ENCODE measurements around the gene CLRN1.
A peak's percentile ranks its signal among the peaks of the same experiment; 100 is the strongest.

The CLRN1 gene

GRCh38 chr3:150975086-150975991 is 2.8 kb upstream of the CLRN1 start:
- no peak for DNase-seq

GRCh38 chr3:150970665-150971324 is 1.7 kb downstream of the CLRN1 start:
- no peak for DNase-seq

DNA sequence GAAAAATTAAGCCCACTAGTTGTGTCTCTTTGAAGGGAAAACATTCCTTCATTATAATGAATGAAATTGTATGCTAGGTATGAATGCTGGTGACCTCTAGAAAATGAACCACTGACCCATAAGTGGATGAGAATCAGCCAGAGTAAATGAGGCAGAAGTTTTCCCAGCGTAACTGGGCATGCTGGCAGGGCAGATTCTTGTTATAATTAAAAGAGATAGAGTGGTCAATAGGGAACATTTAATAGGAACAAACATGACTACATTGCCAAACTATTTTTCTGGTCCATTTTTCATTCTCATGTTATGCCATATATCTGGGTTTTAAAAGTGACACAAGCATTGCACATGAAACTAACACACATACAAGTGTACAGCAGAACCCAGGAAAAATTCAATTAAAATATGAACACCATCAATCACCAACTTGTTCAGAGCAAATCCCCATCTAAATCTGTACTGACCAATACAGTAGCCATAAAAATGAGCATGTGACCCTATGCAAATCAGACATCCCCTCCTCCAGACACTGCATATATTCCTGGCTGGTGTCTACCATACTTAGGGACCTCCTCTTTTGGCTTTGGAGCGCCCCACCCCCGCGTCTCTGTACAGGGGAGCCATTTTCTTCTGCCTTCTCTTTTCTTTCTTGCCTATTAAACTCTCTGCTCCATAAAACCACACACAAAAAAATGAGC is 4.0 kb downstream of the CLRN1 start:
- DNase-seq = no peak

GRCh38 chr3:150965436-150965835 is 7.1 kb downstream of the CLRN1 start:
- DNase-seq = no peak

- DNase-seq = no peak
Observed at GRCh38 chr3:150961949-150962348, 10.6 kb downstream of the CLRN1 start.

- no peak for DNase-seq
Observed at GRCh38 chr3:150960708-150961684, 11.5 kb downstream of the CLRN1 start.

DNA sequence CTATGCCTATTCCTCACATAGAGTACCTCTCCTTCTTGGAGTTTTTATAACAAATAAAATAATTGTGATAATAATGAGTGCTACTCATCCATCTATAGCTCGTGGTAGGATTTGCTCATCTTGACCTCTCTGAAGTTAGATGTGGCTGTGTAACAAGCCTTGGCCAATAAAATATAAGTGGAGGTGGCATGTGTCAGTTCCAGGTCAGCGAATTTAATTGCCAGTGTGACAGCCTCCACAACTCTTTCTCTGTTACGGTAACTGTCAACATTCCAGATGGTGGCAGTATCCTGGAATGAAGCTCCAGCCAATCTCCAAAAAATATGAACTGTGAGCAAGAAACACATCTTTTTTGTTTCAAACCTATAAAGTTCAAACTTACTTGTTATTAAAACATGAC is 13.8 kb downstream of the CLRN1 start:
- no peak for DNase-seq

DNA sequence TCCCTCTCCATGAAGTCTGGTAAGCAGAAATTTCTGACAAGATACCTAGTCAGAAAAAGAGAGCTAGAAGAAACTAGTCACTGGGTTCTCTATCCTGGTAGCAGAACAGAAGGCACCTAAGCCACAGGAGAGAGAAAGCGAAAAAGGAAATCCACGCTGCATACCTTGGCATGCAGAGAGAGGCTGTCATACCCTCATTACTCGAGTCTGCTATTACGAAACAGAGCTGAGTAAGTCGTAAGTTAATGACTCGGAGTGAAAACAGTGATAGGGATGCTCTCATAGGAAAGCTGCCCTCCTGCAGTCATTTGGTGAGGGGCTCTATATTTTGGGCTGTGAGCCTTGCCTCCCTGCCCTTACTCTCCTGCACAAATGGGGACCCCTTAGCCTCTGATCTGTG is 16.2 kb downstream of the CLRN1 start:
- DNase-seq = no peak

GRCh38 chr3:150951923-150952322 is 20.6 kb downstream of the CLRN1 start:
- no peak for DNase-seq

- no peak for DNase-seq
Observed at GRCh38 chr3:150945226-150946032, 27.1 kb downstream of the CLRN1 start.

- no peak for DNase-seq
Observed at GRCh38 chr3:150942221-150942620, 30.3 kb downstream of the CLRN1 start.

DNA sequence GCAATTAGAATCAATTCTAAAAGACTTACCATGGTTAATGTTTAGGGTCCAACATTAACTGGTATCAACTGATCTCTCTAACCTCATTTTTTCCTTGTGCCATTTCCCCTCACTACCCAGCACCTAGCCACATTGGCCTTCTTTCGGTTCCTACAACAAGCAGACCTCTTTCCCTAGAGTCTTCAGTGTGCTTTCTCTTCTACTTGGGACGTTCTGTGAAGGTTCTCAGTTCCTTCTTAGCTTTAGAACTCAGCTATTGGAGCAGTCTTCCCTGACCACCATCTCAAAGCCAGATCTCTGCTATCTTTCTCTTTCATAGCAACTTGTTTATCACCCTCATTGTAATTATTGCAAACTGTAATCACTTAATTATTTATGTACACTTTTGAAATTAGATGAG is 35.8 kb downstream of the CLRN1 start:
- DNase-seq = no peak

- no peak for DNase-seq
Observed at GRCh38 chr3:150933473-150933995, 39.0 kb downstream of the CLRN1 start.

DNA sequence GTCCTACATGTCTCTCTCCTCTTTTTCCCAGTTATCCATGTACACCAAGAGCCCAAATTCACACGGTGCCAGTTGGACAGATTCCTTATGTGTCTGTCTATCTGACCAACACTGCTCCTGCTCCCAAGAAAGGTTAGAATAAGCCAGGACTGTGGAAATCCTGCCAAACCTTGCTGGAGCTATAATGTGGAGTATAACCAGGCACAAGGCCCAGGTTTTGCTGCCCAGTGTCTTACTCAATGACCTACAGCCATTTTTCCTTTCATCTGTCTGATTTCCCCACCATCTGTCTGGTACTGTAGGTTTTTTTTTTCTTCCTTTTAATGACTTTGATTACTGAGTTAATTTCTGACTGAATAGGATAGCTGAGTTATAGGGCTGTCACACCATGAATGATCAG is 40.8 kb downstream of the CLRN1 start:
- DNase-seq = no peak

DNA sequence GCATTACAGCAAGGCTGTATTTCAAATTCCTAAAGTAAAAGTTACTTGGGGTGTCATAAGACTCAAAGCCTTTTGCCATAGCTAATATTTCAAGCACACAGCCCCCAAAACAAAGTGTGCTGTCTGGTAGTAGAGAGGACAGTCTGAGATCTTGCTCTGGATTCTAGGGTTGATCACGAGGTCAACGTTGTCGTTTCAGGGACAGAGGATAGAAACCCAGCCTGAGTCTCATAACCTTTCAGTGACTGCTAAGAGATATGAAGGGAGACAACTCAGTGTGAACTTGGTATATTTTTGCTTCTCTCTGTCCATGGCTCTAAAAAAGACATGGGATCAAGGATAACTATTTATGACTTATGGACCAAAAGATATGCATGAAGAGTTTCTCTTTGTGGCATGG is 41.7 kb downstream of the CLRN1 start:
- no peak for DNase-seq

DNA sequence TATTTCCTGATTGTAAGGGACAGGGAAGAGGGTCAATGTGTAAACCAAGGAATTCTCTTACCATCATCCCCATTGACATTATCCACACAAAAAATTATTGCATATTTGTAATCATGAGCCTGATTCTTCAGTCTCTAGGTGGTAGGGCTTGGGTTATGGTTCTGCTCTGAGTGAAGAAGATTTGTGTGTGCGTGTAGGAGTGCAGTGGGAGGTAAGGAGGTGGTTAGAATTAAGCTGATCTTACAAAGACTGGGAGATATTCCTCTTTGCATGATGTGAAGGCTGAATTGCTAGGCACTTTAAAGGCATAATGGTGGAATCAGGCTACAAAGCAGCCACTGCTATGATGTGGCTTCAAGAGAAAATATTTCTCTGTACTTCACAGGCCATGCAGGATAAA is 44.3 kb downstream of the CLRN1 start:
- no peak for DNase-seq

DNA sequence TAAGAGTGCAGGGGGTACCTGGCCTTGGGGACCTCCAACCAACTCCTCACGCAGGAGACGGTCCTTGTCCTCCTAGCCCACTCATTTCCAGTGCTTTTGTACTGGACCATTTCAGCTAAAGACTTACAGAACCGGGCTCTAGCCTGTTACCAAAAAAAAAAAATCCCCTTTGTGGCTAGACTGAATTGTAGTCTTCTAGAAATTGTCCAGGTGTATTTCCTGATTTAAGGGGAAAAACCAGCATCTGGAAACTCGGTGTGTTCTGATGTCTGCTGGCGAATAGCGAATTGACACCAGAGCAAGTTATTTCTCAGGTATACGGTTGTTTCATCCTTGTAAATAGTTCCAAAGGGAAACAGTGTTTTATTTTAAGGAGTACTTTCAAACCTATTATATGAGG is 46.2 kb downstream of the CLRN1 start:
- DNase-seq = no peak

DNA sequence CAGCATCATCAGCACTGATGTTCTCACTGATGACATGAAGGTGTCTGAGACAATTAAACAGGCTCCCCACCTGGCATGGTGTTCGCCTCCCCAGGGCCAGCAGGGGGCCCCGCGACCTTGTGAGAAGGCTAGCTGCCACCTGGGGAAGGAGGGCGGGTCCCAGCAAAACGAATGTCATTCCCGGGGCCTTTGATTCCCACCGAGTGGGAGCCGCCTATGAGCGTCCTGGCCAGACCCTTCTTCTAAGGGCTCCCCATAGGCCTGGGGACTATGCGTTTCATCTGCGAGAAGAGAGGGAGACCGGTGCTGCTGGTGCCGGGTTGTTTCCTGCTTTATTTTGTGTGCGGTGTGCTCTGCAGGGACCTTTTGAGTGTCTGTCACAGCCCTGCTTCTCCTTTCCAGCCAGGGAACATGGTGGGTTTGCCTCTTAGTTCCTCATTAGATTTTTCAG is 46.8 kb downstream of the CLRN1 start:
- DNase-seq = peak; percentile 5

GRCh38 chr3:150922611-150923010 is 49.9 kb downstream of the CLRN1 start:
- no peak for DNase-seq

- DNase-seq = no peak
Observed at GRCh38 chr3:150921209-150921608, 51.3 kb downstream of the CLRN1 start.

GRCh38 chr3:150920236-150920635 is 52.3 kb downstream of the CLRN1 start:
- DNase-seq = no peak

Data from SIG-M5 (cell line).